Upper lobe of left lung (tissue), 4 donors: ENCODE data around the gene ZNF564.

Experiments used
- POLR2A ChIP-seq, 4 donors: fragments of 450-650 bp; IDR thresholded peaks; one replicate each; pipeline ENCODE4 v1.5.1; 2016 to 2017; ENCODE audit warnings: antibody characterized with exemption in 4 of 4, mild to moderate bottlenecking in 2 of 4
- TF ChIP-seq, protein P1 (sequence below), 6 experiments: fragments of 450-650 bp in 4 of 6; fragments of 200-600 bp in 2 of 6; sonication (generic) in 2 of 6; IDR thresholded peaks; one replicate each; pipeline ENCODE4 v1.5.1; 2016 to 2019; ENCODE audit warnings: antibody characterized with exemption in 6 of 6

DNA sequence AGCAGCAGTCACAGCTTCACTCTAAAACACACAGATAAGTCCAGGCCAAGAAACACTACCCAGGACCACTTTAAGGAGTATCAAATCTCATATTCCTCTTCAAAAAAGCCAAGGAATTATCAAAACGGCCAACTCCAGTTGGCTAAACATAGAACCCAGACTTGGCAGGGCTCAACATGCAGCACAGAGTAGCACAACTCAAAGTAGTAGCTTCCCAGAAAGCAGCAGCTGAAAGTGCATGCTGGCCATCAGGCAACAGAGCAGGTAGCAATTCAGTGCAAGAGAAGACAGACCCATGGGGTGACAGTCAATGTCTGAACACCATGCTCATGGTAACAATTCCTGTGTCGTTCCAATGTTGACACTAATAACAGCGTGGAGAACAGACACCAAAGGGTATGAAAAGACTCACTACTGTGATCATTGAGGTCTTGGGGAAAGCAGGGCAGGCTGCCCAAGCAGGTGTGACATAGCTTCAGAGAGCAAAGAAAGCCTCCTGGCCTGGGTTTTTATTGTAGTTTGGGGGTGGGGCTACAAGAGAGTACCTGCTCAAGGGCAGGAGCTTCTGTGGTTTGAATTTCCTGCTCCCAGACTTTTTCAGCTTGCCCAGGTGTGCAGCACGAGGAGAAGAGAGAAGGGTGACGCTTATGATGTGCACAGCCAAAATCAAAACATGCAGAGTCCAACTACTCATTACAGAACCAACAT lies 72.9 kb downstream of the ZNF564 start:
- TF ChIP-seq, protein P1, sequence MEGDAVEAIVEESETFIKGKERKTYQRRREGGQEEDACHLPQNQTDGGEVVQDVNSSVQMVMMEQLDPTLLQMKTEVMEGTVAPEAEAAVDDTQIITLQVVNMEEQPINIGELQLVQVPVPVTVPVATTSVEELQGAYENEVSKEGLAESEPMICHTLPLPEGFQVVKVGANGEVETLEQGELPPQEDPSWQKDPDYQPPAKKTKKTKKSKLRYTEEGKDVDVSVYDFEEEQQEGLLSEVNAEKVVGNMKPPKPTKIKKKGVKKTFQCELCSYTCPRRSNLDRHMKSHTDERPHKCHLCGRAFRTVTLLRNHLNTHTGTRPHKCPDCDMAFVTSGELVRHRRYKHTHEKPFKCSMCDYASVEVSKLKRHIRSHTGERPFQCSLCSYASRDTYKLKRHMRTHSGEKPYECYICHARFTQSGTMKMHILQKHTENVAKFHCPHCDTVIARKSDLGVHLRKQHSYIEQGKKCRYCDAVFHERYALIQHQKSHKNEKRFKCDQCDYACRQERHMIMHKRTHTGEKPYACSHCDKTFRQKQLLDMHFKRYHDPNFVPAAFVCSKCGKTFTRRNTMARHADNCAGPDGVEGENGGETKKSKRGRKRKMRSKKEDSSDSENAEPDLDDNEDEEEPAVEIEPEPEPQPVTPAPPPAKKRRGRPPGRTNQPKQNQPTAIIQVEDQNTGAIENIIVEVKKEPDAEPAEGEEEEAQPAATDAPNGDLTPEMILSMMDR (IDR thresholded peaks at IDR 0.05), result no peak
- TF ChIP-seq POLR2A (IDR thresholded peaks at IDR 0.05), result no peak
